Measurements from ENCODE around the gene ACTL10.
"Not testable (repeated sequence)": the region's sequence is repeated elsewhere in the genome, so short reads cannot be mapped to it uniquely, and the experiment has no call there.

Gene ACTL10

DNA sequence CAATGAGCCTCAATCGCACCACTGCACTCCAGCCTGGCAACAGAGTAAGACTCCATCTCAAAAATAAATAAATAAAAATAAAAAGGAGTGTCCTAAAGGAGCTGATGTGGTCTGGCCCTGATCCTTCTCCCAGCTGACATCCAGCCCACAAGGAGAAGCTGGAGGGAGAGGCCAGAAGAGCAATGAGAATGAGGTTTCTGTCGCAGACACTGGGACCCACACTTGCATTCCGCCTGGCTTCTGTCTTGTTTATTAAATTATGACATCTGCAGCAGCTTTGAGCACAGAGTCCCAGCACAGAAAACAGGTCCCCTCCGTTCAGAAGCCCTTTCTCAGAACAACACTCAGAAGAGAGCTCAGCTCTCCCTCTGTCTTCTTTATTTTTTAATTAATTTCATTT lies 29.7 kb downstream of the ACTL10 start:
- no peak overlapping the region for H3K4me3 ChIP-seq (ENCODE audit: control insufficient read depth, low read depth, low read length)
- TF ChIP-seq, protein P1, sequence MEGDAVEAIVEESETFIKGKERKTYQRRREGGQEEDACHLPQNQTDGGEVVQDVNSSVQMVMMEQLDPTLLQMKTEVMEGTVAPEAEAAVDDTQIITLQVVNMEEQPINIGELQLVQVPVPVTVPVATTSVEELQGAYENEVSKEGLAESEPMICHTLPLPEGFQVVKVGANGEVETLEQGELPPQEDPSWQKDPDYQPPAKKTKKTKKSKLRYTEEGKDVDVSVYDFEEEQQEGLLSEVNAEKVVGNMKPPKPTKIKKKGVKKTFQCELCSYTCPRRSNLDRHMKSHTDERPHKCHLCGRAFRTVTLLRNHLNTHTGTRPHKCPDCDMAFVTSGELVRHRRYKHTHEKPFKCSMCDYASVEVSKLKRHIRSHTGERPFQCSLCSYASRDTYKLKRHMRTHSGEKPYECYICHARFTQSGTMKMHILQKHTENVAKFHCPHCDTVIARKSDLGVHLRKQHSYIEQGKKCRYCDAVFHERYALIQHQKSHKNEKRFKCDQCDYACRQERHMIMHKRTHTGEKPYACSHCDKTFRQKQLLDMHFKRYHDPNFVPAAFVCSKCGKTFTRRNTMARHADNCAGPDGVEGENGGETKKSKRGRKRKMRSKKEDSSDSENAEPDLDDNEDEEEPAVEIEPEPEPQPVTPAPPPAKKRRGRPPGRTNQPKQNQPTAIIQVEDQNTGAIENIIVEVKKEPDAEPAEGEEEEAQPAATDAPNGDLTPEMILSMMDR (IDR thresholded peaks at IDR 0.05; ENCODE audit: control insufficient read depth, insufficient read depth, low read depth, low read length, missing control alignments), result no peak
- DNase-seq (ENCODE audit: low read depth), result no peak

DNA sequence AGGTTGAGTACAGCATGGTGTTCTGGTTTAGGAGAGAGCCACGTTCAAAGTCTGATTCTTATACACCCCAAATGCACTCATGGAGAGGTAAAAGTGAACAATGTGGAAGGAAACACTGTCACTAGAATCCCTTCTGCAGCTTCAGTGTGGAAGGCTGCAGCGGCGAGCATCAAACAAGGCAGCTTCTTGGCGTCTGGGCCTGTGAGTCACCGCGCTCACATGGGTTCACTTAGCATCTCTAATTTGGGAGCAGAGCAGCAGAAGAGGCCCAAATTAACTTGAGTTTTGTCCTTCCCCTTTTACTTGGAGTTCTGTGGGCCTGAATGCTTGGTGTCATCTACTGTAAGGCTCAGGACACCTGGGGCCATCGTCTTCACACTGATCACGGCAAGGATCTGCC lies 30.4 kb downstream of the ACTL10 start:
- TF ChIP-seq, protein P1 (IDR thresholded peaks at IDR 0.05; ENCODE audit: control insufficient read depth, insufficient read depth, low read depth, low read length, missing control alignments), result no peak
- no peak overlapping the region for H3K4me3 ChIP-seq (ENCODE audit: control insufficient read depth, low read depth, low read length)
- DNase-seq (ENCODE audit: low read depth), result no peak

DNA sequence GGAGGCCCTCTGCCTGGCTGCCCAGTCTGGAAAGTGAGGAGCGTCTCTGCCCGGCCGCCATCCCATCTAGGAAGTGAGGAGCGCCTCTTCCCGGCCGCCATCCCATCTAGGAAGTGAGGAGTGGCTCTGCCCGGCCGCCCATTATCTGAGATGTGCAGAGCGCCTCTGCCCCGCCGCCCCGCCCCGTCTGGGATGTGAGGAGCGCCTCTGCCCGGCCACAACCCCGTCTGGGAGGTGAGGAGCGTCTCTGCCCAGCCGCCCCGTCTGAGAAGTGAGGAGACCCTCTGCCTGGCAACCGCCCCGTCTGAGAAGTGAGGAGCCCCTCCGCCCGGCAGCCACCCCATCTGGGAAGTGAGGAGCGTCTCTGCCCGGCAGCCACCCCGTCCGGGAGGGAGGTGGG lies 32.2 kb downstream of the ACTL10 start:
- not testable (repeated sequence) for H3K4me3 ChIP-seq (ENCODE audit: control insufficient read depth, low read depth, low read length); DNase-seq (ENCODE audit: low read depth)

DNA sequence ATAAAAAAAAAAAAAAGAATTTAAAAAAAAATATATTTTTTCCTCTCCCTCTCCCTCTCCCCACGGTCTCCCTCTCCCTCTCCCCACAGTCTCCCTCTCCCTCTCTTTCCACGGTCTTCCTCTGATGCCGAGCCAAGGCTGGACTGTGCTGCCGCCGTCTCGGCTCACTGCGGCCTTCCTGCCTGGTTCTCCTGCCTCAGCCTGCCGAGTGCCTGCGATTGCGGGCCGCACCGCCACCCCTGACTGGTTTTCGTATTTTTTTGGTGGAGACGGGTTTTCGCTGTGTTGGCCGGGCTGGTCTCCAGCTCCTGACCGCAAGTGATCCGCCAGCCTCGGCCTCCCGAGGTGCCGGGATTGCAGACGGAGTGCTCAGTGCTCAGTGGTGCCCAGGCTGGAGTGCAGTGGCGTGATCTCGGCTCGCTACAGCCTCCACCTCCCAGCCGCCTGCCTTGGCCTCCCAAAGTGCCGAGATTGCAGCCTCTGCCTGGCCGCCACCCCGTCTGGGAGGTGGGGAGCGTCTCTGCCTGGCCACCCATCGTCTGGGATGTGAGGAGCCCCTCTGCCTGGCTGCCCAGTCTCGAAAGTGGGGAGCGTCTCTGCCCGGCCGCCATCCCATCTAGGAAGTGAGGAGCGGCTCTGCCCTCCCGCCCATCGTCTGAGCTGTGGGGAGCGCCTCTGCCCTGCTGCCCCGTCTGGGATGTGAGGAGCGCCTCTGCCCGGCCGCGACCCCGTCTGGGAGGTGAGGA lies 34.1 kb downstream of the ACTL10 start:
- not testable (repeated sequence) for H3K4me3 ChIP-seq (ENCODE audit: control insufficient read depth, low read depth, low read length); DNase-seq (ENCODE audit: low read depth)

DNA sequence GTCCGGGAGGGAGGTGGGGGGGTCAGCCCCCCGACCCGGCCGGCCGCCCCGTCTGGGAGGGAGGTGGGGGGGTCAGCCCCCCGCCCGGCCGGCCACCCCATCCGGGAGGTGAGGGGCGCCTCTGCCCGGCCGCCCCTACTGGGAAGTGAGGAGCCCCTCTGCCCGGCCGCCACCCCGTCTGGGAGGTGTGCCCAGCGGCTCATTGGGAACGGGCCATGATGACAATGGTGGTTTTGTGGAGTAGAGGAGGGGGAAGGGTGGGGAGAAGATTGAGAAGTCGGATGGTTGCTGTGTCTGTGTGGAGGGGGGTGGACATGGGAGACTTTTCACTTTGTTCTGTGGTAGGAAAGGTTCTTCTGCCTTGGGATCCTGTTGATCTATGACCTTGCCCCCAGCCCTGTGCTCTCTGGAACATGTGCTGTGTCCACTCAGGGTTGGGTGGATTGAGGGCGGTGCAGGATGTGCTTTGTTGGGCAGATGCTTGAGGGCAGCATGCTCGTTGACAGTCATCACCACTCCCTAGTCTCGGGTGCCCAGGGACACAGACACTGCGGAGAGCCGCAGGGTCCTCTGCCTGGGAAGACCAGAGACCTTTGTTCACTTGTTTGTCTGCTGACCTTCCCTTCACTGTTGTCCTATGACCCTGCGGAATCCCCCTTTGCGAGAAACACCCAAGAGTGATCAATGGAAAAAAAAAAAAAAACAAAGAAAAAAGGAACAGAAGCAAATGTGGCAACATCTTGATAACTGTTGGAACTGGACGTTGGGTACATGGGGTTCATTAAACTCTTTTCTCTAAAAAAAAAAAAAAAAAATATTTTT lies 35.1 kb downstream of the ACTL10 start:
- DNase-seq (ENCODE audit: low read depth), result no peak
- TF ChIP-seq, protein P1 (IDR thresholded peaks at IDR 0.05; ENCODE audit: control insufficient read depth, insufficient read depth, low read depth, low read length, missing control alignments), result no peak
- H3K4me3 ChIP-seq (ENCODE audit: control insufficient read depth, low read depth, low read length), result no peak overlapping the region

DNA sequence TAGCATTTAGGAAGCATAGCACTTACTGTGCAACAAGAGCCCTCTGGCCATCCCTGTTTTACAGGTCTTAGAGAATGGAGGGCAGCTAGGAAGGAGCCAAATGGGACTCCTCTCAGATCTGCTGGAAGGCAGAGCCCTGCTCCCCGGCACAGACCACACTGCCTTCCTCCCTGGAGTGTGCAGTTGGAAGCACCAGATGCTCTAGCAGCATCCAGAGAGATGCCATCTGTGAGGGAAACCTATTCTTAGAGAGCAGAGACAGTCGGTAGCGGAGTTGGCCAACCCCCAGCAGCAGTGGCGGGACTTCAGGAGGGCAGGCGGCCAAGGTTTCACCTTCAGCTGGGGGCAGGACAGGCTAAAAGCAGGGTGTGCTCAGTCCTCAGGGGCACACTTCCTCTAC lies 36.1 kb downstream of the ACTL10 start:
- TF ChIP-seq, protein P1 (IDR thresholded peaks at IDR 0.05; ENCODE audit: control insufficient read depth, insufficient read depth, low read depth, low read length, missing control alignments), result no peak
- H3K4me3 ChIP-seq (ENCODE audit: control insufficient read depth, low read depth, low read length), result no peak overlapping the region
- no peak for DNase-seq (ENCODE audit: low read depth)

DNA sequence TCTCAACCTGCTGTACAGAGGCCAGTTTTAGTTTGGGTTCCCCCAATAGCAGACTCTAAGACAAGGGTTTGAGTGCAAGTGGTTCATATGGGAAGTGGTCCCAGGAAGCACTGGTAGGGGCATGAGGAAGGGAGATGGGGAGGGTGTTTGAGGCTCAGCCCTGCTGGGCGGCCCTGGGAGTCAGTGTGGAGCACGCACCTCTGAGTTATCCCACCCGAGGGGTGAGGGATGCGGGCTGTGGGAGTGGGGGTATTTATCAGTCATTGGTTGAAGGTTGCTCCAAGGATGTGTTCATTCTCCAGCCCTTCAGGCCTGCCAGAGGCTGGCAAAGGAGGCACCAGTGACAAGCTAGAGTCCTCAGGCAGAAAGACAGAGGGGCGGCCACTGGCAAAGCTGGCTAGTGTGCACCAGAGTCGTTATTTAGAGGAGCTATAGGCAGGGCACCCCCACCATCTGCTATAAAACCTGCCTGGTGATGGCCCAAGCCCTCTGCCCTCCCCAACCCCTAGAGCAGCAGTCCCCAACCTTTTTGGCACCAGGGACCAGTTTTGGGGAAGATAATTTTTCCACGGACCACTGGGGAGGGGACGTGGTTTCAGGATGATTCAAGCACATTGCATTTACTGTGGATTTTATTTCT lies 36.9 kb downstream of the ACTL10 start:
- H3K4me3 ChIP-seq (ENCODE audit: control insufficient read depth, low read depth, low read length), result no peak overlapping the region
- DNase-seq (ENCODE audit: low read depth), result no peak
- TF ChIP-seq, protein P1 (IDR thresholded peaks at IDR 0.05; ENCODE audit: control insufficient read depth, insufficient read depth, low read depth, low read length, missing control alignments), result no peak
